Parathyroid adenoma (tissue), 2 donors: ENCODE results near the gene ZNF77.
A peak's percentile ranks its signal among the peaks of the same experiment; 100 is the strongest.

Experiments used
- H2AFZ ChIP-seq: fragments of 300-600 bp; sonication (generic); one replicate; pipeline ENCODE4 v1.7.0; 2017; ENCODE audit warnings: antibody characterized with exemption, mild to moderate bottlenecking
- H3K27ac ChIP-seq: fragments of 300-600 bp; sonication (generic); one replicate; pipeline ENCODE4 v1.7.0; 2017
- H3K27me3 ChIP-seq: fragments of 300-600 bp; sonication (generic); one replicate; pipeline ENCODE4 v1.7.0; 2017; ENCODE audit warnings: low read length; ENCODE audit not compliant: control insufficient read depth, insufficient read depth
- H3K36me3 ChIP-seq: fragments of 300-600 bp; sonication (generic); one replicate; pipeline ENCODE4 v1.7.0; 2017; ENCODE audit warnings: low read length; ENCODE audit not compliant: control insufficient read depth, insufficient read depth
- H3K4me1 ChIP-seq: fragments of 300-600 bp; sonication (generic); one replicate; pipeline ENCODE4 v1.7.0; 2017; ENCODE audit warnings: control low read depth
- H3K4me2 ChIP-seq: fragments of 300-600 bp; sonication (generic); one replicate; pipeline ENCODE4 v1.7.0; 2017; ENCODE audit warnings: low read length
- H3K4me3 ChIP-seq: fragments of 300-600 bp; sonication (generic); one replicate; pipeline ENCODE4 v1.7.0; 2017; ENCODE audit warnings: low read depth, low read length
- H3K79me2 ChIP-seq: fragments of 300-600 bp; sonication (generic); one replicate; pipeline ENCODE4 v1.7.0; 2017; ENCODE audit warnings: control low read depth
- H3K9ac ChIP-seq: fragments of 300-600 bp; sonication (generic); one replicate; pipeline ENCODE4 v1.7.0; 2017; ENCODE audit warnings: mild to moderate bottlenecking
- H3K9me3 ChIP-seq: fragments of 300-600 bp; sonication (generic); one replicate; pipeline ENCODE4 v1.7.0; 2017; ENCODE audit warnings: low read length; ENCODE audit not compliant: control insufficient read depth
- TF ChIP-seq, protein P1 (sequence below): fragments of 300-600 bp; sonication (generic); IDR thresholded peaks from one replicate; pipeline ENCODE4 v1.7.0; 2017; ENCODE audit warnings: antibody characterized with exemption, mild to moderate bottlenecking
- donor health status: primary hyperparathyroidism.

Gene ZNF77

DNA sequence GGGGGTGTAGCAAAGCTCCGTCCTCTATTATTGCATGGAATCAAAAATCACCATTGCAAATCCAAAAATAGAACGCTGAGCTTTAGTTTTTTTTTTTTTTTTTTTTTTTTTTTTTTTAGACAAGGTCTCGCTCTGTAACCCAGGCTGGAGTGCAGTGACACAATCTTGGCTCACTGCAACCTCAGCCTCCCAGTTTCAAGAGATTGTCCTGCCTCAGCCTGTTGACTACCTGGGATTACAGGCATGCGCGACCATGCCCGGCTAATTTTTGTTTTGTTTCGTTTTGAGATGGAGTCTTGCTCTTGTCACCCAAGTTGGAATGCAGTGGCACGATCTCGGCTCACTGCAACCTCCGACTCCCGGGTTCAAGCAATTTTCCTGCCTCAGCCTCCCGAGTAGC is 15.3 kb upstream of the ZNF77 start:
- Histone ChIP-seq H3K27me3 (no peaks in the 10 kb centered on the region), H3K79me2 (no peaks in the 10 kb centered on the region), H3K9ac (no peak overlapping the region), H3K4me2 (no peak overlapping the region), H3K9me3 (no peaks in the 10 kb centered on the region), H2AFZ (no peak overlapping the region), H3K36me3 (no peaks in the 10 kb centered on the region), H3K4me3 (no peak overlapping the region), H3K4me1 (no peaks in the 10 kb centered on the region), H3K27ac (no peak overlapping the region)
- TF ChIP-seq, protein P1, sequence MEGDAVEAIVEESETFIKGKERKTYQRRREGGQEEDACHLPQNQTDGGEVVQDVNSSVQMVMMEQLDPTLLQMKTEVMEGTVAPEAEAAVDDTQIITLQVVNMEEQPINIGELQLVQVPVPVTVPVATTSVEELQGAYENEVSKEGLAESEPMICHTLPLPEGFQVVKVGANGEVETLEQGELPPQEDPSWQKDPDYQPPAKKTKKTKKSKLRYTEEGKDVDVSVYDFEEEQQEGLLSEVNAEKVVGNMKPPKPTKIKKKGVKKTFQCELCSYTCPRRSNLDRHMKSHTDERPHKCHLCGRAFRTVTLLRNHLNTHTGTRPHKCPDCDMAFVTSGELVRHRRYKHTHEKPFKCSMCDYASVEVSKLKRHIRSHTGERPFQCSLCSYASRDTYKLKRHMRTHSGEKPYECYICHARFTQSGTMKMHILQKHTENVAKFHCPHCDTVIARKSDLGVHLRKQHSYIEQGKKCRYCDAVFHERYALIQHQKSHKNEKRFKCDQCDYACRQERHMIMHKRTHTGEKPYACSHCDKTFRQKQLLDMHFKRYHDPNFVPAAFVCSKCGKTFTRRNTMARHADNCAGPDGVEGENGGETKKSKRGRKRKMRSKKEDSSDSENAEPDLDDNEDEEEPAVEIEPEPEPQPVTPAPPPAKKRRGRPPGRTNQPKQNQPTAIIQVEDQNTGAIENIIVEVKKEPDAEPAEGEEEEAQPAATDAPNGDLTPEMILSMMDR = no peak

DNA sequence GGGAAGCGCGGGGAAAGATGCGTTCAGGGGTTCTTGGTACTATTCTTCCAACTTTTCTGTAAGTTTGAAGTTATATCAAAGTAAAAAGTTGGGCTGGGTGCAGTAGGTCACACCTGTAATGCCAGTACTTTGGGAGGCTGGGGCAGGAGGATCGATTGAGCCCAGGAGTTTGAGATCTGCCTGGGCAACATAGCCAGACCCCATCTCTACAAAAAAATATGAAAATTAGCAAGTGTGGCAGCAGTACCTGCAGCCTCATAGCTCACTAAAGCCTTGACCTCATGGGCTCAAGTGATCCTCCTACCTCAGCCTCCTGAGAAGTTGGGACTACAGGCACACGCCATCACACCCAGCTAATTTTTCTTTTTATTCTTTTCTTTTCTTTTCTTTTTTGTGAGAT is 12.4 kb upstream of the ZNF77 start:
- Histone ChIP-seq H3K9ac (no peak overlapping the region), H3K4me1 (peaks cover 4% of the 10 kb centered on the region), H3K4me2 (no peak overlapping the region), H3K9me3 (no peaks in the 10 kb centered on the region), H3K27me3 (no peaks in the 10 kb centered on the region), H3K79me2 (no peaks in the 10 kb centered on the region), H2AFZ (no peak overlapping the region), H3K27ac (no peak overlapping the region), H3K4me3 (no peak overlapping the region), H3K36me3 (no peaks in the 10 kb centered on the region)
- TF ChIP-seq, protein P1 = no peak

DNA sequence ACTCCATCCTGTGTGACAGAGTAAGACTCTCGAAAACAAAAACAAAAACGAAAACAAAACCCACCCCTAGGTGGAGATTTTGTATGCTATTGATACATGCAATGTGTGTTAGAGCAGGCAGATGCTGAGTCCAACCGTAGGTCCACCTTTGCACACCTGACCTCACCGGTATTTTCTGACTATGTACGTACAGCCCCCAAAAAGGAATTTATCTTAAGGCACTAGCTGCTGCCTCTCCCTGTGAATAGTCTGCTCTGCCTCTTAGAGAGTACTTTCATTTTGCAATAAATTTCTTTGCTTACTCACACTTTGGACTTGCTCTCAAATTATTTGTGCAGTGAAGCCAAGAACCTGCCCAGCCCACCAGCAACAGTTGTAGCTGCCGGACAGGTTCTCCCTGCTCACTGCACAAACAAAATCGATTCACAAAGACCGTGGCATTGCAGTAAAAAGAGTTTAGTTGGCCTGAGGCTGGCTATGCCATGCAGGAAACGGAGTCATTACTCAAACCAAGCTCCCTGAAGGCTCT is 8.2 kb upstream of the ZNF77 start:
- Histone ChIP-seq H3K9ac (no peak overlapping the region), H3K27me3 (no peaks in the 10 kb centered on the region), H3K79me2 (no peaks in the 10 kb centered on the region), H3K36me3 (no peaks in the 10 kb centered on the region), H3K27ac (no peak overlapping the region), H3K9me3 (no peaks in the 10 kb centered on the region), H3K4me2 (peak overlapping the region; percentile 50), H3K4me1 (peaks cover 10% of the 10 kb centered on the region), H3K4me3 (no peak overlapping the region), H2AFZ (peak overlapping the region; percentile 61)
- TF ChIP-seq, protein P1 = no peak

DNA sequence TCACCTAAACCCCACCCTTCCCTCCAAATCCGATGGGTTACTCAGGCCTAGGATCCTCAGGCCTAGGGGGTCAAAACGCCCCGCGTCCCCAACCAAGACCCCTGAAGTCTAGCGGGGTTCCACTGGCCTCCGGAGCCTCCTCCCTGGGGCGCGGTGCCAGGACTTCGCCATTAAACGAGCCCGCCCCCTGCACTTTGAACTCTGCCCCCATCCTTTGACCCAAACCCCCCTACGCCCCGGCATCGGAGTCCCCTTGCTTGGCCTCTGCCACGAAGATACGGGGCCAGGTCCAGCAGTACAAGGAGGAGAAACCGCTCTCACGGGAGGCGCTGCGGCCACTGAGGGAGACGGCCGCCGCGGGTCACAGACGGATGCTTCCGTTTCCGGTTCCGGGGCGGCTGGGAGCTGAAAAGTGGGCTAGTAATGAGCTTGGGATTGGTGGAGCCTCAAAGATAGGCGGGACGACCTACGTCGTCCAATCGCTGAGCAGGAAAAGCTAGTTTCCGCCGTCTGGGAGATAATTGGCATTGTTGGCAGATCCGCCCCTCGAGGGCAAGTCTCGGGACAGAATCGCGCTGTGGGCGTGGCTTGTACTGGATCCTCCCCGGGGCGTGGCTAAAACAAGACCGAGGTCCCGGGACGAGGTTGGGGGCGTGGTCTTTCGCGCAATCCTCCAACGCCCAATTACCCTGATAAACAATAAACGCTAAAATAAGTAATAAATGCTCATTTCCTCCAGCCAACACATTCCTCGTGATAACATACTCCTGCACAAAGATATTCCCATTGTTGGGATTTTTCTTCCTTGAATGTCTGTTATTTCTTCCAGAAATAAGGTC is 5.7 kb upstream of the ZNF77 start:
- Histone ChIP-seq H3K9ac (peak overlapping the region; percentile 49), H3K9me3 (no peaks in the 10 kb centered on the region), H3K27me3 (no peaks in the 10 kb centered on the region), H3K4me3 (peak overlapping the region; percentile 98), H3K4me2 (peak overlapping the region; percentile 66), H3K36me3 (no peaks in the 10 kb centered on the region), H3K79me2 (no peaks in the 10 kb centered on the region), H2AFZ (peak overlapping the region; percentile 87), H3K4me1 (peaks cover 10% of the 10 kb centered on the region), H3K27ac (peak overlapping the region; percentile 96)
- TF ChIP-seq, protein P1 = no peak
